DOHH2 (cell line): Measurements from ENCODE around the gene ITPKB.
A peak's percentile ranks its signal among the peaks of the same experiment; 100 is the strongest.

Source experiments
- H3F3A ChIP-seq: fragments of 200-600 bp; sonication (generic), shearing (Covaris generic); 2 replicates; pipeline ENCODE4 v1.6.0; 2016; ENCODE audit warnings: antibody characterized with exemption, mild to moderate bottlenecking; ENCODE audit not compliant: control insufficient read depth, insufficient read depth
- H3K27ac ChIP-seq: fragments of 200-600 bp; sonication (generic); 2 replicates; pipeline ENCODE4 v1.5.1; 2014; ENCODE audit warnings: low read depth, mild to moderate bottlenecking, low read length, moderate library complexity
- H3K27me3 ChIP-seq: fragments of 200-600 bp; sonication (generic); 2 replicates; pipeline ENCODE4 v1.6.1; 2014; ENCODE audit warnings: mild to moderate bottlenecking, low read length, mixed read lengths; ENCODE audit not compliant: control insufficient read depth
- H3K36me3 ChIP-seq: fragments of 200-600 bp; sonication (generic); 2 replicates; pipeline ENCODE4 v1.6.1; 2014; ENCODE audit warnings: mild to moderate bottlenecking, low read length, moderate library complexity, mixed read lengths; ENCODE audit not compliant: control insufficient read depth
- H3K4me1 ChIP-seq: fragments of 200-600 bp; sonication (generic); 2 replicates; pipeline ENCODE4 v1.6.1; 2014; ENCODE audit warnings: mild to moderate bottlenecking, low read length, mixed read lengths; ENCODE audit not compliant: control insufficient read depth
- H3K4me2 ChIP-seq: fragments of 200-600 bp; sonication (generic); 2 replicates; pipeline ENCODE4 v1.6.0; 2014; ENCODE audit warnings: mild to moderate bottlenecking, low read length, moderate library complexity
- H3K4me3 ChIP-seq: fragments of 200-600 bp; sonication (generic); 2 replicates; pipeline ENCODE4 v1.5.1; 2014; ENCODE audit warnings: mild to moderate bottlenecking, low read length, mixed read lengths
- H3K79me2 ChIP-seq: fragments of 200-600 bp; sonication (generic); 2 replicates; pipeline ENCODE4 v1.6.1; 2014; ENCODE audit warnings: mild to moderate bottlenecking, low read length, mixed read lengths; ENCODE audit not compliant: control insufficient read depth
- H3K9me2 ChIP-seq: fragments of 200-600 bp; sonication (generic); replicated peaks from 2 replicates; pipeline ENCODE4 v1.6.1; 2014; ENCODE audit warnings: mild to moderate bottlenecking, low read length, mixed read lengths; ENCODE audit not compliant: control insufficient read depth
- H3K9me3 ChIP-seq: fragments of 200-600 bp; sonication (generic); 2 replicates; pipeline ENCODE4 v1.6.1; 2014; ENCODE audit warnings: antibody characterized with exemption, low read length, mixed read lengths; ENCODE audit not compliant: control insufficient read depth, insufficient read depth
- H4K20me1 ChIP-seq: fragments of 200-600 bp; sonication (generic); 2 replicates; pipeline ENCODE4 v1.6.0; 2014; ENCODE audit warnings: low read depth, mild to moderate bottlenecking, antibody characterized with exemption, low read length, moderate library complexity; ENCODE audit not compliant: control insufficient read depth, insufficient read depth
- CTCF ChIP-seq: fragments of 200-600 bp; sonication (generic); IDR thresholded peaks from one replicate; pipeline ENCODE4 v1.5.1; 2014; ENCODE audit warnings: antibody characterized with exemption, mild to moderate bottlenecking, low read depth, low read length; ENCODE audit not compliant: poor library complexity, severe bottlenecking
- EZH2phosphoT487 ChIP-seq: fragments of 200-600 bp; sonication (generic); IDR thresholded peaks from 2 replicates; pipeline ENCODE4 v1.6.1; 2017; ENCODE audit warnings: borderline replicate concordance, mild to moderate bottlenecking, antibody characterized with exemption, low read length, moderate library complexity, mixed read lengths

The ITPKB gene

GRCh38 chr1:226668173-226668560 lies 70.9 kb downstream of the ITPKB start:
- Histone ChIP-seq H4K20me1 (no peaks in the 10 kb centered on the region), H3K4me1 (peaks cover 100% of the 10 kb centered on the region), H3F3A (peaks cover 48% of the 10 kb centered on the region), H3K4me3 (peak overlapping the region; percentile 64), H3K27ac (no peak overlapping the region), H3K79me2 (peaks cover 97% of the 10 kb centered on the region), H3K27me3 (no peaks in the 10 kb centered on the region), H3K36me3 (peaks cover 69% of the 10 kb centered on the region), H3K4me2 (peak overlapping the region; percentile 77), H3K9me2 (no peaks in the 10 kb centered on the region), H3K9me3 (no peaks in the 10 kb centered on the region)
- TF ChIP-seq CTCF (no peak), EZH2phosphoT487 (no peak)

DNA sequence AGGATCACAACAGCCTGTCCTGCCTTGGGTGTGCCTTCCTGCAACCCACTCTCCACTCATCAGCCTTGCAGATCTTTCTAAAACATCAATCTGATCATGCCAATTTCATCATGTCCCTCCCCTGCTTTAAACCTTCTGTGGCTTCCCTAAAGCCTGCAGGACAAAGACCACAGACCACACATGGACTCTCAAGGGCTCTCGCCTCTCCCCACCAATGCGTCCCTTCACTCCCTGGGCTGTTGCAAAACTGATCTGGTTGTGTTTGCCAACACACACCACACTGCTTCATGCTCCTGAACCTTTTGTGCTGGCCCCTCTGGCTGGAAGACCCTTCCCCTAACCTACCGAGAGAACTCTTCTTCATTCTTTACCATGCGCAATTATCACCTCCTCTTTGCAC lies 72.4 kb downstream of the ITPKB start:
- H3F3A ChIP-seq: peaks cover 54% of the 10 kb centered on the region
- H3K4me3 ChIP-seq: peak overlapping the region; percentile 64
- H3K4me1 ChIP-seq: peaks cover 88% of the 10 kb centered on the region
- H3K9me3 ChIP-seq: no peaks in the 10 kb centered on the region
- H3K79me2 ChIP-seq: peaks cover 91% of the 10 kb centered on the region
- TF ChIP-seq EZH2phosphoT487 (no peak), CTCF (no peak)
- H3K27me3 ChIP-seq: no peaks in the 10 kb centered on the region
- H3K9me2 ChIP-seq: no peaks in the 10 kb centered on the region
- no peak overlapping the region for H3K27ac ChIP-seq
- no peaks in the 10 kb centered on the region for H4K20me1 ChIP-seq
- peak overlapping the region; percentile 77 for H3K4me2 ChIP-seq
- H3K36me3 ChIP-seq: peaks cover 63% of the 10 kb centered on the region

DNA sequence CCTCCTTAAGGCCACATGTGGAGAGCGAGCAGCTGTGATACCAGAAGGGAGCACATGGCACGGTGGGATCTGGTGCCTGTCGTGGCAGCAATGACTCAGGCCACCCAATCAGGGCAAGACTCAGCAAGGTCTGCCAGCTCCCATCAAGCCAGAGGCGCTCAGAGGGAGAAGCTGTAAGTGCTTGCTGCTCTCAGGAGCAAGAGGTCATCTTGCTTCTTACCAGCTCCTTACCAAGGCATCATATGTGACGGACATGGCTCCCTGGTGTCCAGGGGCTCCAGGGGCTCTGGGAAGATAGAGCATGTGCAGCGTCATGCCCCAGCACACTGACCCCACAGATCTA lies 72.9 kb downstream of the ITPKB start:
- TF ChIP-seq CTCF: no peak
- TF ChIP-seq EZH2phosphoT487: no peak
- Histone ChIP-seq H3K4me1 (peaks cover 82% of the 10 kb centered on the region), H3K27me3 (no peaks in the 10 kb centered on the region), H3K36me3 (peaks cover 63% of the 10 kb centered on the region), H3K4me3 (peak overlapping the region; percentile 64), H3K9me2 (no peaks in the 10 kb centered on the region), H3K9me3 (no peaks in the 10 kb centered on the region), H3K27ac (no peak overlapping the region), H4K20me1 (no peaks in the 10 kb centered on the region), H3K79me2 (peaks cover 91% of the 10 kb centered on the region), H3K4me2 (peak overlapping the region; percentile 77), H3F3A (peaks cover 54% of the 10 kb centered on the region)
